Keratinocyte (primary cell): ENCODE data around the gene AOAH.

Experiments
- CTCF ChIP-seq, 3 experiments: IDR thresholded peaks in 1 of 3; conservative IDR thresholded peaks in 1 of 3; optimal IDR thresholded peaks in 1 of 3; 2 replicates in 2 of 3; 3 replicates in 1 of 3; pipeline versions ENCODE3 to v1.5.1; 2011; ENCODE audit warnings: low read length in 3 of 3, mild to moderate bottlenecking in 3 of 3, moderate library complexity in 2 of 3, control low read depth in 1 of 3, inconsistent platforms in 1 of 3; ENCODE audit not compliant: insufficient read depth in 2 of 3; ENCODE audit errors: extremely low read depth in 1 of 3
- EZH2 ChIP-seq: IDR thresholded peaks from one replicate; pipeline ENCODE4 v1.6.1; 2012; ENCODE audit warnings: inconsistent platforms, mild to moderate bottlenecking, low read length, moderate library complexity

- TF ChIP-seq EZH2 (no peak), CTCF (optimal IDR thresholded peaks at IDR 0.05 in 1 of 3, IDR thresholded peaks at IDR 0.05 in 1 of 3, conservative IDR thresholded peaks at IDR 0.05 in 1 of 3; ENCODE audit: extremely low read depth in 1 of 3, insufficient read depth in 2 of 3, low read length in 3 of 3) (no peak)
Measured at GRCh38 chr7:36734731-36735130, 10.4 kb upstream of the AOAH start.
